ENCODE data around the gene LRMDA. TPM values are rescaled to one million over a fixed set of nuclear protein-coding genes. Genes with fewer than 3 reads are reported as not detected.

LRMDA gene
- total and polyA plus RNA-seq, 10 of the 15 experiments (the other 5 are each of a cell fraction or from before 2014, with no cell fraction given), result 0.07 to 0.54 (median 0.29) TPM; not detected in 4

- no peak overlapping the region for H3K9ac ChIP-seq (ENCODE audit: control insufficient read depth, insufficient read depth, low read length)
- no peak overlapping the region for H3K4me2 ChIP-seq (ENCODE audit: control insufficient read depth, insufficient read depth)
- no peaks in the 10 kb centered on the region for H3K27me3 ChIP-seq (replicated peaks in 1 of 2; ENCODE audit: control insufficient read depth in 2 of 2, insufficient read depth in 2 of 2, low read length in 1 of 2)
- FAIRE-seq (no peak), ATAC-seq (no peak), DNase-seq (ENCODE audit: low read depth, low spot score) (no peak)
- H4K20me1 ChIP-seq (ENCODE audit: control insufficient read depth, insufficient read depth), result no peaks in the 10 kb centered on the region
- 100% methylated on average over 1 of the region's 1 CpG for WGBS (ENCODE audit: insufficient coverage, insufficient replicate concordance, low lambda C conversion rate, missing lambda C conversion rate)
- TF ChIP-seq TCF3 (IDR thresholded peaks at IDR 0.05; ENCODE audit: borderline replicate concordance, insufficient read depth, low read depth, low read length) (no peak), TARDBP (IDR thresholded peaks at IDR 0.05; ENCODE audit: borderline replicate concordance) (no peak), CBFB (IDR thresholded peaks at IDR 0.05; ENCODE audit: low read depth) (no peak), SMAD1 (IDR thresholded peaks at IDR 0.05; ENCODE audit: low read depth, partially characterized antibody) (no peak), POLR2AphosphoS2 (IDR thresholded peaks at IDR 0.05; ENCODE audit: low read depth, low read length) (no peak), CBX3 (IDR thresholded peaks at IDR 0.05; ENCODE audit: borderline replicate concordance, low read depth) (no peak), KLF5 (IDR thresholded peaks at IDR 0.05; ENCODE audit: partially characterized antibody) (no peak), ZNF24 (IDR thresholded peaks at IDR 0.05) (no peak), BMI1 (IDR thresholded peaks at IDR 0.05; ENCODE audit: borderline replicate concordance) (no peak), IRF5 (IDR thresholded peaks at IDR 0.05; ENCODE audit: borderline replicate concordance) (no peak), PML (IDR thresholded peaks at IDR 0.05; ENCODE audit: low read length) (no peak), DPF2 (IDR thresholded peaks at IDR 0.05) (no peak), FOS (IDR thresholded peaks at IDR 0.05; ENCODE audit: borderline replicate concordance, extremely low read depth, insufficient read length) (no peak), WRNIP1 (IDR thresholded peaks at IDR 0.05; ENCODE audit: borderline replicate concordance, low read depth, low read length) (no peak)
- TF ChIP-seq, protein P1, sequence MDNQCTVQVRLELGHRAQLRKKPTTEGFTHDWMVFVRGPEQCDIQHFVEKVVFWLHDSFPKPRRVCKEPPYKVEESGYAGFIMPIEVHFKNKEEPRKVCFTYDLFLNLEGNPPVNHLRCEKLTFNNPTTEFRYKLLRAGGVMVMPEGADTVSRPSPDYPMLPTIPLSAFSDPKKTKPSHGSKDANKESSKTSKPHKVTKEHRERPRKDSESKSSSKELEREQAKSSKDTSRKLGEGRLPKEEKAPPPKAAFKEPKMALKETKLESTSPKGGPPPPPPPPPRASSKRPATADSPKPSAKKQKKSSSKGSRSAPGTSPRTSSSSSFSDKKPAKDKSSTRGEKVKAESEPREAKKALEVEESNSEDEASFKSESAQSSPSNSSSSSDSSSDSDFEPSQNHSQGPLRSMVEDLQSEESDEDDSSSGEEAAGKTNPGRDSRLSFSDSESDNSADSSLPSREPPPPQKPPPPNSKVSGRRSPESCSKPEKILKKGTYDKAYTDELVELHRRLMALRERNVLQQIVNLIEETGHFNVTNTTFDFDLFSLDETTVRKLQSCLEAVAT (IDR thresholded peaks at IDR 0.05), result no peak
- TF ChIP-seq, protein P2, sequence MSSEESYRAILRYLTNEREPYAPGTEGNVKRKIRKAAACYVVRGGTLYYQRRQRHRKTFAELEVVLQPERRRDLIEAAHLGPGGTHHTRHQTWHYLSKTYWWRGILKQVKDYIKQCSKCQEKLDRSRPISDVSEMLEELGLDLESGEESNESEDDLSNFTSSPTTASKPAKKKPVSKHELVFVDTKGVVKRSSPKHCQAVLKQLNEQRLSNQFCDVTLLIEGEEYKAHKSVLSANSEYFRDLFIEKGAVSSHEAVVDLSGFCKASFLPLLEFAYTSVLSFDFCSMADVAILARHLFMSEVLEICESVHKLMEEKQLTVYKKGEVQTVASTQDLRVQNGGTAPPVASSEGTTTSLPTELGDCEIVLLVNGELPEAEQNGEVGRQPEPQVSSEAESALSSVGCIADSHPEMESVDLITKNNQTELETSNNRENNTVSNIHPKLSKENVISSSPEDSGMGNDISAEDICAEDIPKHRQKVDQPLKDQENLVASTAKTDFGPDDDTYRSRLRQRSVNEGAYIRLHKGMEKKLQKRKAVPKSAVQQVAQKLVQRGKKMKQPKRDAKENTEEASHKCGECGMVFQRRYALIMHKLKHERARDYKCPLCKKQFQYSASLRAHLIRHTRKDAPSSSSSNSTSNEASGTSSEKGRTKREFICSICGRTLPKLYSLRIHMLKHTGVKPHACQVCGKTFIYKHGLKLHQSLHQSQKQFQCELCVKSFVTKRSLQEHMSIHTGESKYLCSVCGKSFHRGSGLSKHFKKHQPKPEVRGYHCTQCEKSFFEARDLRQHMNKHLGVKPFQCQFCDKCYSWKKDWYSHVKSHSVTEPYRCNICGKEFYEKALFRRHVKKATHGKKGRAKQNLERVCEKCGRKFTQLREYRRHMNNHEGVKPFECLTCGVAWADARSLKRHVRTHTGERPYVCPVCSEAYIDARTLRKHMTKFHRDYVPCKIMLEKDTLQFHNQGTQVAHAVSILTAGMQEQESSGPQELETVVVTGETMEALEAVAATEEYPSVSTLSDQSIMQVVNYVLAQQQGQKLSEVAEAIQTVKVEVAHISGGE (CRISPR knock-in tag; IDR thresholded peaks at IDR 0.05), result no peak
- TF ChIP-seq, protein P3, sequence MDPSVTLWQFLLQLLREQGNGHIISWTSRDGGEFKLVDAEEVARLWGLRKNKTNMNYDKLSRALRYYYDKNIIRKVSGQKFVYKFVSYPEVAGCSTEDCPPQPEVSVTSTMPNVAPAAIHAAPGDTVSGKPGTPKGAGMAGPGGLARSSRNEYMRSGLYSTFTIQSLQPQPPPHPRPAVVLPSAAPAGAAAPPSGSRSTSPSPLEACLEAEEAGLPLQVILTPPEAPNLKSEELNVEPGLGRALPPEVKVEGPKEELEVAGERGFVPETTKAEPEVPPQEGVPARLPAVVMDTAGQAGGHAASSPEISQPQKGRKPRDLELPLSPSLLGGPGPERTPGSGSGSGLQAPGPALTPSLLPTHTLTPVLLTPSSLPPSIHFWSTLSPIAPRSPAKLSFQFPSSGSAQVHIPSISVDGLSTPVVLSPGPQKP (IDR thresholded peaks at IDR 0.05; ENCODE audit: low read depth, low read length), result no peak
- CTCF ChIA-PET, result interaction anchor here (0.8 kb wide), 1 partner anchor 24 kb away, joined by 4 read pairs; no protein-coding TSS in a partner anchor
- no peaks in the 10 kb centered on the region; the same call in 2 of the 3 replicates for H3K9me3 ChIP-seq (replicated peaks; ENCODE audit: control insufficient read depth, insufficient read depth, low read length)
- no peak overlapping the region for H2AFZ ChIP-seq (ENCODE audit: control insufficient read depth, low read depth, low read length)
- no peaks in the 10 kb centered on the region for H3K79me2 ChIP-seq (ENCODE audit: control insufficient read depth, insufficient read depth, low read length)
- intact Hi-C loops (cut with micrococcal nuclease; ENCODE audit: unreplicated experiment), result no loop called here
- H3K36me3 ChIP-seq (ENCODE audit: control insufficient read depth in 2 of 2, insufficient read depth in 2 of 2, low read length in 1 of 2), result no peaks in the 10 kb centered on the region
- RAD21 ChIA-PET (ENCODE audit: unreplicated experiment), result no interaction called here
- no TSS peak for BruUV-seq (replicated peaks)
- SMC1A ChIA-PET (ENCODE audit: uncharacterized antibody, unreplicated experiment), result interaction anchor here (0.6 to 3.4 kb wide), 7 partner anchors 11 to 677 kb away, joined by 3 to 19 read pairs (median 3); no protein-coding TSS in a partner anchor
- POLR2A ChIA-PET, result interaction anchor here (0.9 to 1.2 kb wide), 2 partner anchors 17 to 18 kb away, joined by 4 read pairs; no protein-coding TSS in a partner anchor
- no peak overlapping the region for H3K4me3 ChIP-seq
- in situ Hi-C loops (cut with MboI), result no loop called here
- H3K4me1 ChIP-seq (ENCODE audit: control insufficient read depth, insufficient read depth, low read length), result no peaks in the 10 kb centered on the region
- no peak overlapping the region for H3K27ac ChIP-seq (ENCODE audit: control insufficient read depth, insufficient read depth)
These were observed 120.7 kb downstream of the LRMDA start for GRCh38 chr10:75552171-75552570.

Measured in GM12878 (cell line).